GM21515 (cell line): Measurements from ENCODE around the gene GCDH.
"Not testable (repeated sequence)": the region's sequence is repeated elsewhere in the genome, so short reads cannot be mapped to it uniquely, and the experiment has no call there.

Experiments used
- ATAC-seq: cut with Tn5 transposase; IDR thresholded peaks from one replicate; pipeline ENCODE4 v1.9.1; 2021; ENCODE audit not compliant: unreplicated experiment

The GCDH gene

GRCh38 chr19:12890787-12891552 lies at the start of gene GCDH:
Gene GCDH (plus strand): TSS chr19:12891160. CDS start chr19:12891305, 145 bp downstream.
- peak; percentile 79 for ATAC-seq

- ATAC-seq: no peak
Measured at GRCh38 chr19:12842511-12842910, 48.4 kb upstream of the GCDH start.

- no peak for ATAC-seq
Measured at GRCh38 chr19:12843328-12843727, 47.6 kb upstream of the GCDH start.

- no peak for ATAC-seq
Measured at GRCh38 chr19:12843999-12844732, 46.8 kb upstream of the GCDH start.

GRCh38 chr19:12846613-12847012 lies 44.3 kb upstream of the GCDH start:
- ATAC-seq: not testable (repeated sequence)

GRCh38 chr19:12847159-12848139 lies 43.5 kb upstream of the GCDH start:
- ATAC-seq: no peak

- ATAC-seq: no peak
Measured at GRCh38 chr19:12856653-12857052, 34.3 kb upstream of the GCDH start.

- ATAC-seq: no peak
Measured at GRCh38 chr19:12858041-12858928, 32.7 kb upstream of the GCDH start.

- no peak for ATAC-seq
Measured at GRCh38 chr19:12859546-12859945, 31.4 kb upstream of the GCDH start.

- no peak for ATAC-seq
Measured at GRCh38 chr19:12864143-12864542, 26.8 kb upstream of the GCDH start.

GRCh38 chr19:12864721-12865715 lies 25.9 kb upstream of the GCDH start:
- ATAC-seq: no peak

GRCh38 chr19:12865746-12866415 lies 25.1 kb upstream of the GCDH start:
- ATAC-seq: no peak

GRCh38 chr19:12866416-12867119 lies 24.4 kb upstream of the GCDH start:
- no peak for ATAC-seq

- no peak for ATAC-seq
Measured at GRCh38 chr19:12867120-12868099, 23.6 kb upstream of the GCDH start.

GRCh38 chr19:12868540-12869112 lies 22.3 kb upstream of the GCDH start:
- no peak for ATAC-seq

GRCh38 chr19:12871681-12872080 lies 19.3 kb upstream of the GCDH start:
- no peak for ATAC-seq
